ENCODE data around the gene KBTBD4.

DNA sequence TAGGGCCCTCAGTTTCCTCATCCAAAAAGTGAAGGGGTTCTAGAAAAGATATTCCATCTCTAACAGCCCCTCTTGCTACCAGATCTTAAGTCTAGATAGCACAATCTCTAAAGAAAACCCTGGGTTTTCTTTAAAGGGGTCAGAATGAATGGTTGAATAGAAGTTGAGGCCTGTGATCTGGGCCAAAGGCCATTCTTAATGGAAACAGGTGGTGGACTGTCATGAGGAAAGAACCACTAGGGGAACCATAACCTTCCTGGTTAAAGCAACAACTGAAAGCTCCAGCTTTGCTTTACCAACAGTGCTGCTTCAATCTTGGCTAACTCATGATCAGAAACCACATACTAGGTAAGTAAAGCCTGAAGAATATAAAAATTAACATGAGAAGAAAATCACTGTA, 27.7 kb downstream of the KBTBD4 start:
- no peak for TF ChIP-seq POLR2A (IDR thresholded peaks at IDR 0.05)
- TF ChIP-seq, protein P1, sequence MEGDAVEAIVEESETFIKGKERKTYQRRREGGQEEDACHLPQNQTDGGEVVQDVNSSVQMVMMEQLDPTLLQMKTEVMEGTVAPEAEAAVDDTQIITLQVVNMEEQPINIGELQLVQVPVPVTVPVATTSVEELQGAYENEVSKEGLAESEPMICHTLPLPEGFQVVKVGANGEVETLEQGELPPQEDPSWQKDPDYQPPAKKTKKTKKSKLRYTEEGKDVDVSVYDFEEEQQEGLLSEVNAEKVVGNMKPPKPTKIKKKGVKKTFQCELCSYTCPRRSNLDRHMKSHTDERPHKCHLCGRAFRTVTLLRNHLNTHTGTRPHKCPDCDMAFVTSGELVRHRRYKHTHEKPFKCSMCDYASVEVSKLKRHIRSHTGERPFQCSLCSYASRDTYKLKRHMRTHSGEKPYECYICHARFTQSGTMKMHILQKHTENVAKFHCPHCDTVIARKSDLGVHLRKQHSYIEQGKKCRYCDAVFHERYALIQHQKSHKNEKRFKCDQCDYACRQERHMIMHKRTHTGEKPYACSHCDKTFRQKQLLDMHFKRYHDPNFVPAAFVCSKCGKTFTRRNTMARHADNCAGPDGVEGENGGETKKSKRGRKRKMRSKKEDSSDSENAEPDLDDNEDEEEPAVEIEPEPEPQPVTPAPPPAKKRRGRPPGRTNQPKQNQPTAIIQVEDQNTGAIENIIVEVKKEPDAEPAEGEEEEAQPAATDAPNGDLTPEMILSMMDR (IDR thresholded peaks at IDR 0.05) = peak in 7 of 12 donors; percentile 14 to 37 (median 22)

Data from heart left ventricle (tissue), 13 donors.